ENCODE measurements around the gene PER2.

PER2 gene

GRCh38 chr2:238265605-238266004 lies 22.8 kb downstream of the PER2 start:
- peak; percentile 3 for DNase-seq

- no peak for DNase-seq
Measured at GRCh38 chr2:238264072-238264460, 24.3 kb downstream of the PER2 start.

DNA sequence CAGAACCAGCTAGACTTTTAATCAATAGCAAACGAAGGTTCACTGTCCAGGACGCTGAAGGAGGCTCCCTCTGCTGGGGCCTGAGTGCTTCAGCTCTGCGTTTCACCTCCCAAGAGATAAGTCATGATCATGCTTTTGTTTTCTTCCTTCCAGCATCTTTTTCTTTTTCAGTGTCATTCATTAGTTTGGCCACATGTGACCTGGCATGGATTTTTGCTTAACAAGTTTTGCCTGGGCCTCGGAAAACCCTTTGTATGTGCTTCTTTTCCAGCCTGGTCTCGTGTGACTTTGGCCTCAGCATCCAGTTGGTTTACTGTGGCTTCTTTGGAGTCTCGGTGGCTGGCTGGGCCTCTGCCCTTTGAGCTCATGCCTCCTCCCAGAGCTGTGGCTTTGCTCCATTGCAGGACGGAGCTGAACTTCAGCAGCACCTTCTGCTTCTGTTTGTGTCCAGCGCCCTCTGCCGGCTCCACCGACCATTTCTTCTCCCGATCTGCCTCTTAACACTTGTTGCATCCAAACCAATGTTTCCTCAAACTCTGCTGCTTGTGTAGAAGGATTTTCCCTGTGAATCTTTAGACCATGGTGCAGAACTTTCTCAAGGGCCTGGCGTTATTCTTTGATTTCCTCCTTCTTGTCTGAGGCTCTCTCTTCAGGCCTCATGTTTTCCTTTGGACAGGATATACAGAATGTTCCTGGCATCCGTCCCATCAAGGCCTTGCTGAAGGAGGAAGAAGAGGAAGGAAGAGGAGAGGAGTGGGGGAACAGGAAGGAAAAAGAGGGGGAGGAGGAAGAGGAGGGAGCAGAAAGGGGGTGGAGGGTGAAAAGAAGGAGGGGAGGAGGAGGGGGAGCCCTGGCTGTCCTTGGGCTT lies 25.0 kb downstream of the PER2 start:
- DNase-seq, result peak; percentile 76

- DNase-seq, result no peak
Measured at GRCh38 chr2:238262496-238263122, 25.8 kb downstream of the PER2 start.

GRCh38 chr2:238261718-238262375 lies 26.6 kb downstream of the PER2 start:
- no peak for DNase-seq

DNA sequence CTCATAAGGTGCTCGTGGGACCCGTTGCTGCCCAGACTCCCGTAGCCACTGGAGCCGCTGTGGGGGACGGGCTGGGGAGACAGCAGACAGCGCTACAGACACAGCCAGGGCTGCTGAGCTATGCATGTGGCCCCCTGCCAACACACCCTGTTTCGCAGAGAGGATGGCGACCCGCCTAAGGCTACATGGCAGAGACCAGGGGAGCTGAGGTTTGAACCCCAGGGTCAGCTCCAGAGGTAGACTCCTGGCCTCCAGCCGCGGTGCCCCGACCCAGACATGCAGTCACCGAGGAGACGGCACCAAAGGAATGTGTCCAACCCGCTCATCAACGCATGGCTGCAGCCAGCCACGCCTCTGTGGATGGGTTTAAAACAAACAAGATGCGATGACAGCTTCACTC lies 27.5 kb downstream of the PER2 start:
- DNase-seq, result no peak

GRCh38 chr2:238259061-238260020 lies 29.1 kb downstream of the PER2 start:
- no peak for DNase-seq

GRCh38 chr2:238257786-238258700 lies 30.4 kb downstream of the PER2 start:
- DNase-seq, result no peak

- DNase-seq, result peak; percentile 77
Measured at GRCh38 chr2:238256594-238257104, 31.8 kb downstream of the PER2 start.

DNA sequence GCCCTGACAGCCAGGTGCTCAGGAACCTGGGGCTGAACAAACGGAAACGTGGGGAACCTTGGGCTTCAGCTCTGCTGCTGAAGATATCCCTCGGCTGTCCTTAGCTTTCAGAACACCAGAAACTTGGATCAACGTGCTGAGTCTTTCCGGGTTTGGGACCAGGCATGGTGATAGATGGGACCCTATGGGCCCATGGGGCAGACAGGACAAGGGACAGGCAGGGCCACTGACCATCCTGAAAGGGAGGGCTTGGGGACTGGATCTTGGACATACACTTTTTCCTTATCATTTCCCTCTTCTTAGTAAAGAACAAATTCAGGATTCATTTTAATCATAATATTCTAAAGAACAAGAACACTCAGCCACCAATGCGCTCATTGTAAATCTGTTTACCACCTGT lies 32.3 kb downstream of the PER2 start:
- DNase-seq, result no peak

DNA sequence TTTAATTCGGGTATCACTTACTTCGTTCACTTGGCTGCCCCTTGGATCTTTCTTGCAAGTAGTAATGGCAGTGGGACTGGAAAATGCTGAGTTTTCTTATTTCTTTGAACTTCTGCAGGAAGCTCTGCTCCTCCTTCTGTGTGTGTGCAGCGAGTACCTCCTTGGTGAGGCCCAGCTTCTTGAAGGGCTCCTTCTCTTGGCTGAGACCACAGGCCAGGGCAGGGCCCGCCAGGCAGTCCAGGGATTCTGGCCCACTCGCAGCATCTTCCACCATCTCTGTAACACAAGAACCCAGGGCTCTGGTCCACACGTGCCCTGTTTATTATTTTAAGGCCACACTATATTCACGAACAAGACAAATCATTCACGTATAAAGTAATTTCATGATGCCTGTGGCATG lies 32.8 kb downstream of the PER2 start:
- DNase-seq, result no peak

DNA sequence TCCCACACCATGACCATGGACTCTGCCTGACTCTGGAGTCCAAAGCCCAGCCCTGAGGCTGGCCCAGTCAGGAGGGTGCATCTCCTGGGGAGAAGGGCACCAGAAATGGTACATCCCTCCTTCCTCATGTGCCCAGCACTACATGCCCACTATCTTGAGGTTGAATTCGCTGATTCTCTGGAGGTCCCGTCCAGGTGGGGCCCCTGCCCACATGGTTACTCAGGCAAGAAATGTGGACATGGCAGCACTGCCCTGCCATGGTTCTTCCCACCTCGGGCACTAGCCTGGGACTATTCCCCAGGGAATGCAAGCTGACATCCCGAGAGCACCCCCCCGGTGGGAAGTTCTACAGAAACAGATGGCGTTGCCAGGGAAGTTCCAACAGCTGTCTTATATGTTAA lies 33.3 kb downstream of the PER2 start:
- no peak for DNase-seq

GRCh38 chr2:238254095-238254723 lies 34.2 kb downstream of the PER2 start:
- no peak for DNase-seq

DNA sequence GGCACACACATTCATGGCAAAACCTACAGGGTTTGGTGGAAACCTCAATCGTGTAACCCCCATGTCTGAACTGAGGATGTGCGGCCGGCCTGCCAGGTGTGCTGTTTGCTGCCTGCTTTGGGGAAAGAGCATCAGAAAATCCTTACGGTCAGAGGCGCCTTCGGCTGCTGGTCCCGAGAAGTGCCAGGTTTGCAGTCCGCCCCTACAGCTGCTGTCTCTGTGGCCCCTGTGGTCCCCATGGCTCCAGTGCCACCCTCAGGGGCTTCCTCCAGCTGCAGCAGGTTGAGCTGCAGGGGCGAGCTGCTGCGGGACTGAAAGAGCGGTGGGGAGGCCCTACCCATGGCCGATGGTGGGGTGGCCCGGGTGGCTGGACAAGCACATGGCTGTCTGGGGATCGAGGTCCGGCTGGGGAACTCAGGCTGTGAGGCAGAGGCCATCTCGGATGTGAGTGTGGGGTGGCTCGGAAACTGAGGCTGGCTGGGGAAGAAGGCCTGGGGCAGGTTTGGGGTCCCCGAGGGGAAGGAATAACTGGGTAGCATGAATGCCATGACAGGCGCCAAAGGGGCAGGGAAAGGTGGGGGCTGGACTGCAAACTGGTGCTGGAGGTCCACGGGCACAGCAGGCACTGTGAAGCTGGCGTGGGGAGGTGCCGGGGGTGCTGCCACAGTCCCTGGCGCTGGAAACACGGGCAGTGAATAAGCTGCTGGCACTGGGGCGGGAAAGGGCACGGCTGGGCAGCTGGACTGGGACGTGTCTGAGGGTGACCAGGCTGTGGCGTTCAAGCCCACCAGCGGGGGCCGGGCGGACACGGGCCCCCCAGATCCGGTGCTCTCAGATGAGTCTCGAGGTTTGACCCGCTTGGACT lies 35.4 kb downstream of the PER2 start:
- no peak for DNase-seq

GRCh38 chr2:238251986-238252385 lies 36.4 kb downstream of the PER2 start:
- no peak for DNase-seq

DNA sequence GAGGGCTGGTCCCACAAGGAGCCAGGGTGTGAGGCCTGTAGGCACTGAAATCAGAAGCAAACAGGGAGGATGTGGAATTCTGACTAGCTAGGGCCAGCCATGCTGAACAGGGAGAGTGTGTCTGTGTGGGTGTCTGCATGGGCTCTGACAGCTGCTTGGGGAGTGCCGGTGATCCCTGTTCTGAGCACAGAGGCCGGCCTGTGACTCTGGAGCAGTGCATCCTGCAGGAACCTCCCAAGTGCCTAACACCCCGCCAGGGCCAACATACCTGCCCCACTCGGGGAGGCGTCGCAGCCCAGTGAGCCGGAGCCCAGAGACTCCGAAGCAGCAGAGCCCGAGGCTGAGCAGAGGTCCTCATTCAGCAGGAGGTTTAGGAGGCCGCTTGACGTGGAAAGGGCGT lies 37.1 kb downstream of the PER2 start:
- no peak for DNase-seq

- DNase-seq, result no peak
Measured at GRCh38 chr2:238250896-238251295, 37.5 kb downstream of the PER2 start.

- DNase-seq, result no peak
Measured at GRCh38 chr2:238247841-238248453, 40.5 kb downstream of the PER2 start.
